Transverse colon (tissue), 4 donors: ENCODE results near the gene FMO1. TPM values are rescaled to one million over a fixed set of nuclear protein-coding genes. Genes with fewer than 3 reads are reported as not detected.

ENCODE experiments used
- DNase-seq: peaks from one replicate; pipeline ENCODE4 v3.0.0-alpha.2; 2019
- H3K27ac ChIP-seq, 4 donors: fragments of 200-600 bp; sonication (generic); 2 replicates each; pipeline ENCODE4 v1.5.1; 2016 to 2018; ENCODE audit warnings: inconsistent platforms in 4 of 4
- H3K27me3 ChIP-seq: fragments of 200-600 bp; sonication (generic); 2 replicates; pipeline ENCODE4 v1.5.1; 2017; ENCODE audit warnings: inconsistent platforms
- H3K36me3 ChIP-seq, 4 donors: fragments of 200-600 bp; sonication (generic); 2 replicates each; pipeline ENCODE4 v1.5.1; 2017 to 2019; ENCODE audit warnings: inconsistent platforms in 4 of 4
- H3K4me1 ChIP-seq, 4 donors: fragments of 200-600 bp; sonication (generic); 2 replicates each; pipeline ENCODE4 v1.5.1; 2017 to 2020; ENCODE audit warnings: inconsistent platforms in 4 of 4
- H3K4me3 ChIP-seq, 4 donors: fragments of 200-600 bp; sonication (generic); 1 replicate in 1 of 4; 2 replicates in 3 of 4; pipeline versions ENCODE4 v1.5.1 to v1.6.1; 2017 to 2019; ENCODE audit warnings: inconsistent platforms in 4 of 4
- H3K9me3 ChIP-seq, 2 donors: fragments of 200-600 bp; sonication (generic); 2 replicates each; pipeline ENCODE4 v1.5.1; 2017 to 2019; ENCODE audit warnings: inconsistent platforms in 2 of 2
- EP300 ChIP-seq: sonication (generic); formaldehyde crosslinking; IDR thresholded peaks from one replicate; pipeline ENCODE4 v1.6.1; 2017; ENCODE audit warnings: antibody characterized with exemption, low read depth
- POLR2A ChIP-seq: fragments of 450-650 bp; IDR thresholded peaks from one replicate; pipeline ENCODE4 v1.6.1; 2016; ENCODE audit warnings: antibody characterized with exemption, mild to moderate bottlenecking, moderate library complexity
- POLR2AphosphoS5 ChIP-seq, 3 donors: sonication (generic); formaldehyde crosslinking; IDR thresholded peaks; one replicate each; pipeline ENCODE4 v1.6.1; 2016; ENCODE audit warnings: antibody characterized with exemption in 3 of 3
- WGBS, 2 donors: methylation state at CpG; one replicate each; pipeline ENCODE4 v1.1.5; 2018; ENCODE audit warnings: low coverage in 1 of 2; 5-methylcytosine and 5-hydroxymethylcytosine counted together
- in situ Hi-C, 4 donors: fragments of 200-750 bp; cut with MboI; loops; one replicate each; pipeline versions ENCODE4 v1.15.0 to v1.15.1; 2017; ENCODE audit warnings: low sequenced_read_pairs in 3 of 4, low pct_ligation_motif_present in 1 of 4, low pct_unique_long_range_greater_than_20kb in 1 of 4
- intact Hi-C: fragments of 100-400 bp; cut with DNase I; formaldehyde crosslinking; loops from one replicate; pipeline ENCODE4 v1.15.1; 2023; ENCODE audit warnings: low total_unique reads
- total RNA-seq, 4 donors: library from RNA; depleted of rRNA; stranded (reverse); fragments of >200 nt; gene quantifications; one replicate each; pipeline ENCODE4 v1.1.0, GENCODE V29; 2016
- TF ChIP-seq, protein P1 (sequence below), 5 experiments: fragments of 200-600 bp in 3 of 5; fragments of 450-650 bp in 2 of 5; sonication (generic) in 3 of 5; IDR thresholded peaks; 1 replicate in 2 of 5; 2 replicates in 3 of 5; pipeline ENCODE4 v1.5.1; 2016 to 2017; ENCODE audit warnings: antibody characterized with exemption in 5 of 5, inconsistent platforms in 3 of 5, mild to moderate bottlenecking in 2 of 5, moderate library complexity in 1 of 5

The FMO1 gene
- total RNA-seq, 4 donors from 2014 or later, result not detected

DNA sequence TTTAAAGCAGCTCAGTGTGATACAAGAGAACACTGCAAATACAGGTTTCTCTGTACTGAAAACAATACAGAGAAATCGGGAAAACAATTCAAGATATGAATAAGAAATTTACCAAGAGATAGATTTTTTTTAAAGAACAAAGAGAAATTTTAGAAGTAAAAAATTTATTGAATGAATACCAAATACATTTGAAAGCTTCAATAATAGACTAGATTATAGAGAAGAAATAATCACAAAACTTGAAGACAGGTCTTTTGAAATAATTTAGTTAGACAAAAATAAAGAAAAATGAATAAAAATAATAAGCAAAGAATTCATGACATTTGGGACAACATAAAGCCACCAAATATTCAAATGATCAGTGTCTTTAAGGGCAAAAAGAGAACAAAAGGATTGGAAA lies 52.1 kb downstream of the FMO1 start:
- Histone ChIP-seq H3K4me3 (no peak overlapping the region), H3K27ac (no peak overlapping the region), H3K4me1 (no peaks in the 10 kb centered on the region), H3K36me3 (no peaks in the 10 kb centered on the region), H3K27me3 (no peaks in the 10 kb centered on the region), H3K9me3 (peaks cover 0 to 12% of the 10 kb centered on the region in 2 donors)
- TF ChIP-seq POLR2A (no peak), EP300 (no peak), POLR2AphosphoS5 (IDR thresholded peaks at IDR 0.05) (no peak)
- TF ChIP-seq, protein P1, sequence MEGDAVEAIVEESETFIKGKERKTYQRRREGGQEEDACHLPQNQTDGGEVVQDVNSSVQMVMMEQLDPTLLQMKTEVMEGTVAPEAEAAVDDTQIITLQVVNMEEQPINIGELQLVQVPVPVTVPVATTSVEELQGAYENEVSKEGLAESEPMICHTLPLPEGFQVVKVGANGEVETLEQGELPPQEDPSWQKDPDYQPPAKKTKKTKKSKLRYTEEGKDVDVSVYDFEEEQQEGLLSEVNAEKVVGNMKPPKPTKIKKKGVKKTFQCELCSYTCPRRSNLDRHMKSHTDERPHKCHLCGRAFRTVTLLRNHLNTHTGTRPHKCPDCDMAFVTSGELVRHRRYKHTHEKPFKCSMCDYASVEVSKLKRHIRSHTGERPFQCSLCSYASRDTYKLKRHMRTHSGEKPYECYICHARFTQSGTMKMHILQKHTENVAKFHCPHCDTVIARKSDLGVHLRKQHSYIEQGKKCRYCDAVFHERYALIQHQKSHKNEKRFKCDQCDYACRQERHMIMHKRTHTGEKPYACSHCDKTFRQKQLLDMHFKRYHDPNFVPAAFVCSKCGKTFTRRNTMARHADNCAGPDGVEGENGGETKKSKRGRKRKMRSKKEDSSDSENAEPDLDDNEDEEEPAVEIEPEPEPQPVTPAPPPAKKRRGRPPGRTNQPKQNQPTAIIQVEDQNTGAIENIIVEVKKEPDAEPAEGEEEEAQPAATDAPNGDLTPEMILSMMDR (IDR thresholded peaks at IDR 0.05), result no peak
- 75 to 94% methylated on average over 1 of the region's 1 CpG for WGBS, 2 donors
- intact Hi-C loops (no loop called here), in situ Hi-C loops (loop anchor here in 1 of 4 donors (25.0 kb wide), 1 partner anchor 338 kb away; no protein-coding TSS in a partner anchor)
- DNase-seq, result no peak

GRCh38 chr1:171310661-171311087 lies 62.4 kb downstream of the FMO1 start:
- 63 to 80% methylated on average over 3 of the region's 3 CpGs for WGBS, 2 donors
- H3K9me3 ChIP-seq, result no peaks in the 10 kb centered on the region
- no peak overlapping the region for H3K4me3 ChIP-seq
- intact Hi-C loops (no loop called here), in situ Hi-C loops (loop anchor here in 2 of 4 donors (10.0 to 25.0 kb wide), 2 partner anchors 66 to 348 kb away; partner anchors contain the start of gene FMO1 (in 2 of the 2))
- H3K36me3 ChIP-seq, result no peaks in the 10 kb centered on the region
- no peaks in the 10 kb centered on the region for H3K27me3 ChIP-seq
- H3K4me1 ChIP-seq, result peaks cover 4 to 14% (median 6%) of the 10 kb centered on the region in 4 donors
- H3K27ac ChIP-seq, result no peak overlapping the region
- DNase-seq, result no peak
- TF ChIP-seq, protein P1 (IDR thresholded peaks at IDR 0.05), result no peak
- no peak for TF ChIP-seq EP300
- no peak for TF ChIP-seq POLR2A
- TF ChIP-seq POLR2AphosphoS5 (IDR thresholded peaks at IDR 0.05), result no peak

GRCh38 chr1:171311771-171312558 lies 63.7 kb downstream of the FMO1 start:
- H3K27ac ChIP-seq, result no peak overlapping the region
- TF ChIP-seq EP300 (no peak), POLR2AphosphoS5 (IDR thresholded peaks at IDR 0.05) (no peak), POLR2A (no peak)
- TF ChIP-seq, protein P1 (IDR thresholded peaks at IDR 0.05), result no peak
- 85 to 100% methylated on average over 2 to 8 of the region's 8 CpGs for WGBS, 2 donors
- no peak for DNase-seq
- no peak overlapping the region for H3K4me3 ChIP-seq
- no peaks in the 10 kb centered on the region for H3K9me3 ChIP-seq
- peaks cover 4 to 14% (median 6%) of the 10 kb centered on the region in 4 donors for H3K4me1 ChIP-seq
- H3K36me3 ChIP-seq, result no peaks in the 10 kb centered on the region
- intact Hi-C loops, result no loop called here
- in situ Hi-C loops, result loop anchor here in 2 of 4 donors (10.0 to 25.0 kb wide), 2 partner anchors 67 to 350 kb away; partner anchors contain the start of gene FMO1 (in 2 of the 2)
- no peaks in the 10 kb centered on the region for H3K27me3 ChIP-seq

- H3K4me3 ChIP-seq, result no peak overlapping the region
- WGBS, 2 donors, result 0 to 20% methylated on average over 1 of the region's 1 CpG
- H3K4me1 ChIP-seq, result peaks cover 4 to 14% (median 6%) of the 10 kb centered on the region in 4 donors
- TF ChIP-seq POLR2AphosphoS5 (IDR thresholded peaks at IDR 0.05), result no peak
- TF ChIP-seq, protein P1 (IDR thresholded peaks at IDR 0.05), result no peak
- TF ChIP-seq EP300, result no peak
- TF ChIP-seq POLR2A, result no peak
- peak overlapping the region; percentile 36 to 84 (median 44) for H3K27ac ChIP-seq
- H3K9me3 ChIP-seq, result no peaks in the 10 kb centered on the region
- intact Hi-C loops, result no loop called here
- no peaks in the 10 kb centered on the region for H3K27me3 ChIP-seq
- in situ Hi-C loops, result loop anchor here in 2 of 4 donors (10.0 to 25.0 kb wide), 2 partner anchors 69 to 351 kb away; partner anchors contain the start of gene FMO1 (in 2 of the 2)
- DNase-seq, result no peak
- no peaks in the 10 kb centered on the region for H3K36me3 ChIP-seq
These were observed 65.1 kb downstream of the FMO1 start for GRCh38 chr1:171313319-171313834.
